Activated naive CD4-positive, alpha-beta T cell treated with anti-CD3 and anti-CD28 coated beads, Interleukin-2, amount 50 U/mL, for 24 hours (primary cell): ENCODE data around the gene PARD3B.

Experiments used
- H3K27ac Mint-ChIP-seq: one replicate; pipeline ENCODE4 v1.8.0; 2021; ENCODE audit warnings: mild to moderate bottlenecking, mixed read lengths
- H3K27me3 Mint-ChIP-seq: one replicate; pipeline ENCODE4 v1.8.0; 2021; ENCODE audit warnings: mixed read lengths
- H3K36me3 Mint-ChIP-seq: one replicate; pipeline ENCODE4 v1.8.0; 2021; ENCODE audit warnings: mixed read lengths
- H3K4me1 Mint-ChIP-seq: one replicate; pipeline ENCODE4 v1.8.0; 2021; ENCODE audit warnings: mixed read lengths
- H3K4me3 Mint-ChIP-seq: one replicate; pipeline ENCODE4 v1.8.0; 2021; ENCODE audit warnings: mild to moderate bottlenecking, mixed read lengths
- H3K9me3 Mint-ChIP-seq: one replicate; pipeline ENCODE4 v1.8.0; 2021; ENCODE audit warnings: mixed read lengths

PARD3B gene

GRCh38 chr2:205024822-205025518 is 479.7 kb downstream of the PARD3B start:
- H3K27ac Mint-ChIP-seq = peak overlapping the region; percentile 18
- H3K36me3 Mint-ChIP-seq = peaks cover 2% of the 10 kb centered on the region
- H3K27me3 Mint-ChIP-seq = no peaks in the 10 kb centered on the region
- H3K9me3 Mint-ChIP-seq = peaks cover 4% of the 10 kb centered on the region
- H3K4me3 Mint-ChIP-seq = no peak overlapping the region
- H3K4me1 Mint-ChIP-seq = peaks cover 32% of the 10 kb centered on the region

- peak overlapping the region; percentile 18 for H3K27ac Mint-ChIP-seq
- no peaks in the 10 kb centered on the region for H3K9me3 Mint-ChIP-seq
- peaks cover 35% of the 10 kb centered on the region for H3K4me1 Mint-ChIP-seq
- peaks cover 2% of the 10 kb centered on the region for H3K36me3 Mint-ChIP-seq
- no peak overlapping the region for H3K4me3 Mint-ChIP-seq
- no peaks in the 10 kb centered on the region for H3K27me3 Mint-ChIP-seq
These were observed 480.4 kb downstream of the PARD3B start for GRCh38 chr2:205025580-205026240.

- no peaks in the 10 kb centered on the region for H3K27me3 Mint-ChIP-seq
- no peaks in the 10 kb centered on the region for H3K9me3 Mint-ChIP-seq
- H3K36me3 Mint-ChIP-seq = no peaks in the 10 kb centered on the region
- H3K4me1 Mint-ChIP-seq = peaks cover 55% of the 10 kb centered on the region
- no peak overlapping the region for H3K4me3 Mint-ChIP-seq
- no peak overlapping the region for H3K27ac Mint-ChIP-seq
These were observed 485.4 kb downstream of the PARD3B start for GRCh38 chr2:205030695-205031094.

GRCh38 chr2:205032093-205032551 is 486.8 kb downstream of the PARD3B start:
- peaks cover 45% of the 10 kb centered on the region for H3K4me1 Mint-ChIP-seq
- no peak overlapping the region for H3K27ac Mint-ChIP-seq
- no peaks in the 10 kb centered on the region for H3K27me3 Mint-ChIP-seq
- H3K9me3 Mint-ChIP-seq = no peaks in the 10 kb centered on the region
- H3K4me3 Mint-ChIP-seq = no peak overlapping the region
- H3K36me3 Mint-ChIP-seq = no peaks in the 10 kb centered on the region

- Mint-ChIP-seq H3K36me3 (no peaks in the 10 kb centered on the region), H3K9me3 (no peaks in the 10 kb centered on the region), H3K4me3 (no peak overlapping the region), H3K4me1 (peaks cover 45% of the 10 kb centered on the region), H3K27ac (no peak overlapping the region), H3K27me3 (no peaks in the 10 kb centered on the region)
These were observed 488.2 kb downstream of the PARD3B start for GRCh38 chr2:205033431-205033830.

- H3K27me3 Mint-ChIP-seq = no peaks in the 10 kb centered on the region
- peak overlapping the region; percentile 51 for H3K4me3 Mint-ChIP-seq
- no peaks in the 10 kb centered on the region for H3K36me3 Mint-ChIP-seq
- peaks cover 45% of the 10 kb centered on the region for H3K4me1 Mint-ChIP-seq
- peak overlapping the region; percentile 19 for H3K27ac Mint-ChIP-seq
- H3K9me3 Mint-ChIP-seq = no peaks in the 10 kb centered on the region
These were observed 488.8 kb downstream of the PARD3B start for GRCh38 chr2:205034034-205034433.

GRCh38 chr2:205040323-205040722 is 495.0 kb downstream of the PARD3B start:
- Mint-ChIP-seq H3K9me3 (peaks cover 6% of the 10 kb centered on the region), H3K27ac (no peak overlapping the region), H3K27me3 (no peaks in the 10 kb centered on the region), H3K4me3 (no peak overlapping the region), H3K4me1 (peaks cover 24% of the 10 kb centered on the region), H3K36me3 (peaks cover 3% of the 10 kb centered on the region)

- Mint-ChIP-seq H3K36me3 (peaks cover 3% of the 10 kb centered on the region), H3K27ac (no peak overlapping the region), H3K27me3 (no peaks in the 10 kb centered on the region), H3K4me3 (no peak overlapping the region), H3K9me3 (peaks cover 6% of the 10 kb centered on the region), H3K4me1 (peaks cover 22% of the 10 kb centered on the region)
These were observed 496.3 kb downstream of the PARD3B start for GRCh38 chr2:205041472-205042130.

- Mint-ChIP-seq H3K27ac (no peak overlapping the region), H3K9me3 (peaks cover 10% of the 10 kb centered on the region), H3K36me3 (peaks cover 3% of the 10 kb centered on the region), H3K27me3 (no peaks in the 10 kb centered on the region), H3K4me1 (peaks cover 22% of the 10 kb centered on the region), H3K4me3 (no peak overlapping the region)
These were observed 498.0 kb downstream of the PARD3B start for GRCh38 chr2:205043285-205043684.

- Mint-ChIP-seq H3K4me1 (peaks cover 15% of the 10 kb centered on the region), H3K4me3 (no peak overlapping the region), H3K27me3 (no peaks in the 10 kb centered on the region), H3K36me3 (peaks cover 7% of the 10 kb centered on the region), H3K27ac (no peak overlapping the region), H3K9me3 (peaks cover 18% of the 10 kb centered on the region)
These were observed 500.4 kb downstream of the PARD3B start for GRCh38 chr2:205045706-205046105.

- Mint-ChIP-seq H3K4me1 (peaks cover 13% of the 10 kb centered on the region), H3K4me3 (no peak overlapping the region), H3K27ac (no peak overlapping the region), H3K9me3 (peaks cover 14% of the 10 kb centered on the region), H3K27me3 (no peaks in the 10 kb centered on the region), H3K36me3 (peaks cover 7% of the 10 kb centered on the region)
These were observed 502.1 kb downstream of the PARD3B start for GRCh38 chr2:205047273-205047839.

- Mint-ChIP-seq H3K27me3 (no peaks in the 10 kb centered on the region), H3K9me3 (peaks cover 12% of the 10 kb centered on the region)
These were observed 506.1 kb downstream of the PARD3B start for GRCh38 chr2:205051417-205051816.

GRCh38 chr2:205052781-205053180 is 507.5 kb downstream of the PARD3B start:
- H3K4me3 Mint-ChIP-seq = no peak overlapping the region
- peaks cover 4% of the 10 kb centered on the region for H3K36me3 Mint-ChIP-seq
- peaks cover 12% of the 10 kb centered on the region for H3K9me3 Mint-ChIP-seq
- H3K27ac Mint-ChIP-seq = no peak overlapping the region
- no peaks in the 10 kb centered on the region for H3K27me3 Mint-ChIP-seq
- peaks cover 39% of the 10 kb centered on the region for H3K4me1 Mint-ChIP-seq

More at GRCh38 chr2:205051417-205051816, 506.1 kb downstream of the PARD3B start:
- H3K4me3 Mint-ChIP-seq = no peak overlapping the region
- H3K4me1 Mint-ChIP-seq = peaks cover 39% of the 10 kb centered on the region
- no peak overlapping the region for H3K27ac Mint-ChIP-seq
- H3K36me3 Mint-ChIP-seq = peaks cover 4% of the 10 kb centered on the region

- Mint-ChIP-seq H3K4me1 (peaks cover 39% of the 10 kb centered on the region), H3K36me3 (peaks cover 3% of the 10 kb centered on the region), H3K4me3 (no peak overlapping the region), H3K9me3 (peaks cover 9% of the 10 kb centered on the region), H3K27ac (no peak overlapping the region), H3K27me3 (no peaks in the 10 kb centered on the region)
These were observed 508.6 kb downstream of the PARD3B start for GRCh38 chr2:205053827-205054410.

- Mint-ChIP-seq H3K9me3 (peaks cover 7% of the 10 kb centered on the region), H3K4me3 (no peak overlapping the region), H3K27ac (no peak overlapping the region), H3K36me3 (peaks cover 1% of the 10 kb centered on the region), H3K27me3 (no peaks in the 10 kb centered on the region), H3K4me1 (peaks cover 39% of the 10 kb centered on the region)
These were observed 509.5 kb downstream of the PARD3B start for GRCh38 chr2:205054789-205055188.
